DMS153 treated with DMSO at 0.1 percent for 48 hours (cell line): ENCODE results near the gene EXD1.
"Not testable (repeated sequence)": the region's sequence is repeated elsewhere in the genome, so short reads cannot be mapped to it uniquely, and the experiment has no call there.

Source experiments
- DNase-seq: peaks from one replicate; lab custom pipeline; 2025; ENCODE audit not compliant: unreplicated experiment; lab: John Stamatoyannopoulos, UW

The EXD1 gene

GRCh38 chr15:41230650-41231421, at the start of gene EXD1, which contains the start of gene CHP1:
Gene EXD1 (minus strand): TSS chr15:41230757. CDS start chr15:41226575, 4,182 bp downstream.
Gene CHP1 (plus strand): TSS chr15:41231268. CDS start chr15:41231383, 115 bp downstream.
- peak; percentile 59 for DNase-seq

- no peak for DNase-seq
These were observed 49.2 kb upstream of the EXD1 start for GRCh38 chr15:41279535-41280283.

- DNase-seq, result no peak
These were observed 47.8 kb upstream of the EXD1 start for GRCh38 chr15:41278319-41278718.

- DNase-seq, result no peak
These were observed 46.3 kb upstream of the EXD1 start for GRCh38 chr15:41276831-41277230.

GRCh38 chr15:41269887-41270286, 39.3 kb upstream of the EXD1 start:
- DNase-seq, result no peak

GRCh38 chr15:41263891-41264351, 33.4 kb upstream of the EXD1 start:
- no peak for DNase-seq

GRCh38 chr15:41262571-41262970, 32.0 kb upstream of the EXD1 start:
- no peak for DNase-seq

GRCh38 chr15:41260924-41261323, 30.4 kb upstream of the EXD1 start:
- DNase-seq, result not testable (repeated sequence)

GRCh38 chr15:41259546-41260189, 29.1 kb upstream of the EXD1 start:
- DNase-seq, result no peak

- DNase-seq, result no peak
These were observed 28.4 kb upstream of the EXD1 start for GRCh38 chr15:41258750-41259471.

GRCh38 chr15:41256577-41257038, 26.1 kb upstream of the EXD1 start:
- no peak for DNase-seq

GRCh38 chr15:41256103-41256502, 25.5 kb upstream of the EXD1 start:
- DNase-seq, result no peak

GRCh38 chr15:41254560-41254959, 24.0 kb upstream of the EXD1 start:
- no peak for DNase-seq

GRCh38 chr15:41251411-41251810, 20.9 kb upstream of the EXD1 start:
- no peak for DNase-seq

GRCh38 chr15:41250745-41251144, 20.2 kb upstream of the EXD1 start:
- not testable (repeated sequence) for DNase-seq

- DNase-seq, result peak; percentile 36
These were observed 10.8 kb upstream of the EXD1 start for GRCh38 chr15:41241221-41241964.

GRCh38 chr15:41238100-41238499, 7.5 kb upstream of the EXD1 start:
- no peak for DNase-seq

GRCh38 chr15:41235929-41236328, 5.4 kb upstream of the EXD1 start:
- no peak for DNase-seq

- not testable (repeated sequence) for DNase-seq
These were observed 4.7 kb upstream of the EXD1 start for GRCh38 chr15:41235228-41235627.

GRCh38 chr15:41233367-41233771, 2.8 kb upstream of the EXD1 start:
- no peak for DNase-seq
